Colonic mucosa (tissue), 4 donors: ENCODE measurements around the gene CCDC157. TPM values are rescaled to one million over a fixed set of nuclear protein-coding genes. Genes with fewer than 3 reads are reported as not detected.

Experiments used
- DNase-seq: peaks from one replicate; pipeline ENCODE4 v3.0.0-alpha.2; 2020
- H3K27ac ChIP-seq: fragments of 200-600 bp; one replicate; pipeline ENCODE4 v1.8.0; 2021
- H3K27me3 ChIP-seq: fragments of 200-600 bp; one replicate; pipeline ENCODE4 v1.8.0; 2021
- H3K36me3 ChIP-seq: fragments of 200-600 bp; one replicate; pipeline ENCODE4 v1.8.0; 2021
- H3K4me1 ChIP-seq: fragments of 200-600 bp; one replicate; pipeline ENCODE4 v1.8.0; 2021; ENCODE audit warnings: mild to moderate bottlenecking
- H3K4me3 ChIP-seq: fragments of 200-600 bp; one replicate; pipeline ENCODE4 v1.8.0; 2021
- H3K9ac ChIP-seq, 2 donors: one replicate each; pipeline ENCODE4 v1.7.0; 2013; ENCODE audit warnings: control low read depth in 2 of 2, low read depth in 2 of 2, low read length in 2 of 2
- H3K9me3 ChIP-seq: fragments of 200-600 bp; one replicate; pipeline ENCODE4 v1.8.0; 2021
- CTCF ChIP-seq: fragments of 200-600 bp; IDR thresholded peaks from one replicate; pipeline ENCODE4 v1.8.0; 2022; ENCODE audit warnings: antibody characterized with exemption, mild to moderate bottlenecking
- intact Hi-C: fragments of 100-400 bp; cut with DNase I; formaldehyde crosslinking; loops from one replicate; pipeline ENCODE4 v1.14.1; 2022
- total RNA-seq, 2 donors: library from RNA; stranded (reverse); fragmentation: NEBNext Ultra II Directional in 1 of 2; extraction: Animal tissue kit (Norgen Biotek cat#: 25700) in 1 of 2; gene quantifications; one replicate each; pipeline ENCODE4 v1.2.1, GENCODE V29; 2021
- donor health status: healthy.
- donor health status: DM: no; HTN: no; CAD: no.
- donor health status: DM: no; HTN: no; CAD: no.

CCDC157 gene
- total RNA-seq, 2 donors from 2014 or later = 1.1 to 1.6 TPM

DNA sequence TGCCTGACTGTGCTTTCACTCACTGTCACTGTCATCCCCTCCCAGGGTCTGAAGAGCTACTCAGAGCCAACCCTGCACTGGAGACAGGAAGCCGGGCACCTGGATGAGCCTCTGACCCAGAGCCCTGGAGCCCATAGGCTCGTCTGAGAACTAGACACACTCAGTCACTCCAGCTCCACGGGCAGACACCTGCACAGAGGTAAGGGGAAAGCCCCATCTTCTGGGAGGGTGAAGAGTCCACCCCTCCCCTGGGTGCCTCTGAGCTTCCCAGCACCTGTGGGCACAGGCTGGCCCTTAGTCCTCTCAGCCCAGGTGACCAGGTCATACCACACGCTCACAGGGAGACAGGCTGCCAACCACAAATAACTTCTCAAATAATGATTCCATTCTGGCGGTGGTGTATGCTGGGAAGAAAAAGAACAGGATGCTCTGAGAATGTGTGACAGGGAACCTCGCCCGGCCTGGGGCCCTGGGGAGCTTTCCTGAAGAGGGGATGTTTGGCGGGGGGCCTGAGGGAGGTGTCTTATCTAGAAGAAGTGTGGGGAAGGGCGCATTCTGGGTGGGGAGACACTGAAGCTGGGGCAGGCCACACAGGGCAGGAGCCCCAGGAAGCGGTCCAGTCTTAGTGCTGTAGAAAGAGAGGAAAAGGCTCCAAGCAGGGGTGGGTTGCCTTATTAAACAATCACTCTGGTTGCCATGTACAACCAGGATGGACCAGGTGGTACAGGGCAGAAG, 5.3 kb downstream of the CCDC157 start:
- H3K27me3 ChIP-seq = no peaks in the 10 kb centered on the region
- no peak for DNase-seq
- no peak overlapping the region for H3K4me3 ChIP-seq
- H3K27ac ChIP-seq = no peak overlapping the region
- no peak for TF ChIP-seq CTCF
- H3K9ac ChIP-seq = no peak overlapping the region
- intact Hi-C loops = no loop called here
- H3K4me1 ChIP-seq = no peaks in the 10 kb centered on the region
- no peaks in the 10 kb centered on the region for H3K9me3 ChIP-seq
- no peaks in the 10 kb centered on the region for H3K36me3 ChIP-seq

DNA sequence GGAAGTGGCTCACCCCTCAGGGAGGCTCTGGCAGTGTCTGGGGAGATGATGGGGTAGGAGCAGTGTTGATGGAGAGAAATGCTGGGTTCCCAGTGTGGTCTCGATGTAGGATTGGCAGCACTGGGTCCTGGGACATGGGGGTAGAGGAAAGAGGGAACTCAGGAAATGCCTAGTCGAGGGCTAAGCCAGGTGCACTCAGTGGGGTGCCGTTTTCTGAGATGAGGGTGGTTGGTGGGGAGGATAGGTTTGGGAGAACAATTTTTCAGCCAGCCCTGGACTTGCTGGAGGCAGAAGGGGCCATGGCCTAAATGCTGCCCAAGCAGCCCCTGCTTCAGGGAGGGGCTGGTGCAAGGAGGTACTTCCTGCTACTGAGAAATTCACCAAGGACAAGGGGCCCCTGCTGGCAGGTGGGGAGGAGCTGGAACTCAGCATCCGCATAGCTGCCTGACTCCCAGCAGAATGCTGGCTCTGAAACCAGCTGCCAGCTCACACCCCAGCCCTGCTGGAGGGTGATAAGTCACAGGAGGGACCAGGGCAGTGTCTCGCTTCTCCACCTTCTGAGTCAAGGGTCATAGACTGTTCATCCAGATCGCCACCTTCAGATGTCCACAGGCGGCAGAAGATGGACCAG, 6.0 kb downstream of the CCDC157 start:
- H3K4me1 ChIP-seq = no peaks in the 10 kb centered on the region
- intact Hi-C loops = no loop called here
- H3K27ac ChIP-seq = no peak overlapping the region
- no peak overlapping the region for H3K4me3 ChIP-seq
- H3K9me3 ChIP-seq = no peaks in the 10 kb centered on the region
- H3K36me3 ChIP-seq = no peaks in the 10 kb centered on the region
- TF ChIP-seq CTCF = no peak
- no peak for DNase-seq
- H3K9ac ChIP-seq = no peak overlapping the region
- H3K27me3 ChIP-seq = no peaks in the 10 kb centered on the region

DNA sequence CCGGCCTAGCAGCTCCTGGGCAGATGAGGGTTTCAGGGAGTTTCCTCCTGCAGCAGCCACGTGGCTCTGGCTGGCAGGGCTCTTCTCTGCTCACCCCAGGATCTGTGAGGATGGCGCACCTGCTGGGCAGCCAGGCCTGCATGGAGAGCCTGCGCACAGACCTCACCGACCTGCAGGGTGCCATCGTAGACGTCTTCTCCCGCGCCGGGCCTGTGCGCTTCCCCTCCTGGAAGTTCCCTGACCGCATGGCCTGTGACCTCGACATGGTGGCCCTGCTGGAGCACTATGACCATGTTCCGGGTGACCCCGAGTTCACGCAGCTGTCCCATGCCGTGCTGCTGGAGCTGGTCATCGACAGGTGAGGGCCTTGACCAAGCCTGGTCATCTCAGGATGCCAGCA, 9.1 kb downstream of the CCDC157 start:
- Histone ChIP-seq H3K4me1 (no peaks in the 10 kb centered on the region), H3K4me3 (no peak overlapping the region), H3K27ac (no peak overlapping the region), H3K27me3 (no peaks in the 10 kb centered on the region), H3K36me3 (no peaks in the 10 kb centered on the region), H3K9me3 (no peaks in the 10 kb centered on the region), H3K9ac (no peak overlapping the region)
- intact Hi-C loops = no loop called here
- no peak for DNase-seq
- no peak for TF ChIP-seq CTCF

- Histone ChIP-seq H3K27me3 (no peaks in the 10 kb centered on the region), H3K27ac (no peak overlapping the region), H3K36me3 (no peaks in the 10 kb centered on the region), H3K9me3 (no peaks in the 10 kb centered on the region), H3K9ac (no peak overlapping the region), H3K4me1 (no peaks in the 10 kb centered on the region), H3K4me3 (no peak overlapping the region)
- intact Hi-C loops = no loop called here
- TF ChIP-seq CTCF = no peak
- no peak for DNase-seq
These were observed 11.6 kb downstream of the CCDC157 start for GRCh38 chr22:30368420-30368819.

- Histone ChIP-seq H3K9ac (no peak overlapping the region), H3K36me3 (no peaks in the 10 kb centered on the region), H3K27ac (no peak overlapping the region), H3K4me3 (no peak overlapping the region), H3K4me1 (no peaks in the 10 kb centered on the region), H3K27me3 (no peaks in the 10 kb centered on the region), H3K9me3 (no peaks in the 10 kb centered on the region)
- intact Hi-C loops = no loop called here
- no peak for DNase-seq
- no peak for TF ChIP-seq CTCF
These were observed 13.9 kb downstream of the CCDC157 start for GRCh38 chr22:30370641-30371230.
